ENCODE data around the gene TBX4.

TBX4 gene

GRCh38 chr17:61452301-61453290 is at the start of gene TBX4:
Gene TBX4 (plus strand): TSS chr17:61452422. CDS start chr17:61456491, 4,069 bp downstream.
- no peak for DNase-seq (ENCODE audit: low read depth in 2 of 2)

GRCh38 chr17:61402978-61403800 is 49.0 kb upstream of the TBX4 start:
- DNase-seq (ENCODE audit: low read depth in 2 of 2), result no peak

GRCh38 chr17:61403801-61404662 is 48.2 kb upstream of the TBX4 start:
- no peak for DNase-seq (ENCODE audit: low read depth in 2 of 2)

GRCh38 chr17:61404663-61404912 is 47.6 kb upstream of the TBX4 start:
- DNase-seq (ENCODE audit: low read depth in 2 of 2), result no peak

- DNase-seq (ENCODE audit: low read depth in 2 of 2), result no peak
These were observed 47.1 kb upstream of the TBX4 start for GRCh38 chr17:61404913-61405685.

GRCh38 chr17:61405686-61406536 is 46.3 kb upstream of the TBX4 start:
- no peak for DNase-seq (ENCODE audit: low read depth in 2 of 2)

- DNase-seq (ENCODE audit: low read depth in 2 of 2), result no peak
These were observed 45.7 kb upstream of the TBX4 start for GRCh38 chr17:61406537-61406845.

GRCh38 chr17:61406971-61407911 is 45.0 kb upstream of the TBX4 start:
- DNase-seq (ENCODE audit: low read depth in 2 of 2), result no peak

- DNase-seq (ENCODE audit: low read depth in 2 of 2), result no peak
These were observed 43.8 kb upstream of the TBX4 start for GRCh38 chr17:61408151-61409041.

- no peak for DNase-seq (ENCODE audit: low read depth in 2 of 2)
These were observed 42.7 kb upstream of the TBX4 start for GRCh38 chr17:61409301-61410112.

GRCh38 chr17:61410141-61411010 is 41.8 kb upstream of the TBX4 start:
- DNase-seq (ENCODE audit: low read depth in 2 of 2), result peak; percentile 60

GRCh38 chr17:61411011-61411260 is 41.3 kb upstream of the TBX4 start:
- DNase-seq (ENCODE audit: low read depth in 2 of 2), result no peak

- DNase-seq (ENCODE audit: low read depth in 2 of 2), result no peak
These were observed 40.7 kb upstream of the TBX4 start for GRCh38 chr17:61411261-61412142.

GRCh38 chr17:61412143-61412859 is 39.9 kb upstream of the TBX4 start:
- DNase-seq (ENCODE audit: low read depth in 2 of 2), result peak; percentile 58 to 62
